GM23248 (cell line): ENCODE results near the gene AVL9. TPM values are rescaled to one million over a fixed set of nuclear protein-coding genes. Genes with fewer than 3 reads are reported as not detected.

Experiments used
- DNase-seq: peaks from one replicate; pipeline ENCODE4 v3.0.0-alpha.2; 2015
- H2AFZ ChIP-seq: fragments of 200-600 bp; sonication (generic); 2 replicates; pipeline ENCODE4 v1.6.1; 2016; ENCODE audit warnings: antibody characterized with exemption
- H3F3A ChIP-seq: fragments of 200-600 bp; sonication (generic); 2 replicates; pipeline ENCODE4 v1.6.1; 2016; ENCODE audit warnings: mild to moderate bottlenecking, antibody characterized with exemption, mixed run types; ENCODE audit not compliant: insufficient read depth
- H3K27ac ChIP-seq: fragments of 200-600 bp; sonication (generic); 2 replicates; pipeline ENCODE4 v1.5.1; 2016; ENCODE audit warnings: mild to moderate bottlenecking
- H3K27me3 ChIP-seq: fragments of 200-600 bp; sonication (generic); replicated peaks from 2 replicates; pipeline ENCODE4 v1.6.1; 2016; ENCODE audit warnings: mild to moderate bottlenecking; ENCODE audit not compliant: insufficient read depth
- H3K36me3 ChIP-seq: fragments of 200-600 bp; sonication (generic); 2 replicates; pipeline ENCODE4 v1.6.1; 2016; ENCODE audit warnings: low read depth, mild to moderate bottlenecking
- H3K4me1 ChIP-seq: fragments of 200-600 bp; sonication (generic); 2 replicates; pipeline ENCODE4 v1.6.1; 2016; ENCODE audit warnings: mild to moderate bottlenecking; ENCODE audit not compliant: insufficient read depth
- H3K4me2 ChIP-seq: fragments of 200-600 bp; sonication (generic); one replicate; pipeline ENCODE4 v1.6.1; 2016; ENCODE audit warnings: mild to moderate bottlenecking; ENCODE audit not compliant: unreplicated experiment
- H3K4me3 ChIP-seq: fragments of 200-600 bp; sonication (generic); 2 replicates; pipeline ENCODE4 v1.5.1; 2016; ENCODE audit warnings: mild to moderate bottlenecking
- H3K79me2 ChIP-seq: fragments of 200-600 bp; sonication (generic); 2 replicates; pipeline ENCODE4 v1.6.1; 2016; ENCODE audit warnings: mild to moderate bottlenecking; ENCODE audit not compliant: insufficient read depth
- H3K9ac ChIP-seq: fragments of 200-600 bp; sonication (generic); 2 replicates; pipeline ENCODE4 v1.6.1; 2016; ENCODE audit warnings: mild to moderate bottlenecking
- H3K9me2 ChIP-seq: fragments of 200-600 bp; sonication (generic); 2 replicates; pipeline ENCODE4 v1.6.1; 2016; ENCODE audit warnings: mixed run types, mild to moderate bottlenecking, moderate library complexity; ENCODE audit not compliant: insufficient read depth
- H3K9me3 ChIP-seq: fragments of 200-600 bp; sonication (generic); one replicate; pipeline ENCODE4 v1.6.1; 2017; ENCODE audit warnings: low read depth
- H4K20me1 ChIP-seq: fragments of 200-600 bp; sonication (generic); 2 replicates; pipeline ENCODE4 v1.6.0; 2016; ENCODE audit not compliant: insufficient read depth
- EZH2 ChIP-seq: fragments of 200-600 bp; sonication (generic); IDR thresholded peaks from 2 replicates; pipeline ENCODE4 v1.6.1; 2018; ENCODE audit warnings: antibody characterized with exemption, mild to moderate bottlenecking; ENCODE audit not compliant: insufficient read depth, poor library complexity, severe bottlenecking
- EZH2phosphoT487 ChIP-seq: fragments of 200-600 bp; sonication (generic); IDR thresholded peaks from 2 replicates; pipeline ENCODE4 v1.6.1; 2018; ENCODE audit warnings: antibody characterized with exemption, moderate library complexity, mild to moderate bottlenecking, low read depth; ENCODE audit not compliant: insufficient read depth
- WGBS, 2 experiments: methylation state at CpG; one replicate each; pipeline ENCODE4 v1.1.6; 2015 to 2017; ENCODE audit warnings: low lambda C conversion rate in 2 of 2, low coverage in 1 of 2; ENCODE audit errors: missing lambda C conversion rate in 2 of 2; 5-methylcytosine and 5-hydroxymethylcytosine counted together
- in situ Hi-C: fragments of 300-500 bp; cut with MboI; formaldehyde crosslinking; loops from 2 replicates; pipeline ENCODE4 v1.15.0; 2020
- polyA plus RNA-seq: library from polyadenylated mRNA; unstranded; fragments of >200 nt; fragmentation: Nextera tagmentation; extraction: Ambion mirVana; gene quantifications from 2 replicates; pipeline ENCODE4 v1.2.1, GENCODE V29; 2016
- total RNA-seq: library from RNA; depleted of rRNA; stranded (reverse); fragments of >200 nt; shearing (Covaris generic); gene quantifications from 2 replicates; pipeline ENCODE4 v1.2.3, GENCODE V29; 2014

AVL9 gene
- total and polyA plus RNA-seq, 2 experiments from 2014 or later: 5.1 to 12.0 TPM

- TF ChIP-seq EZH2phosphoT487: no peak
- no peak for TF ChIP-seq EZH2
- DNase-seq: no peak
- in situ Hi-C loops: no loop called here
- Histone ChIP-seq H3F3A (no peaks in the 10 kb centered on the region), H3K4me2 (no peak overlapping the region), H3K36me3 (no peaks in the 10 kb centered on the region), H3K27ac (no peak overlapping the region), H3K9ac (no peak overlapping the region), H3K4me1 (no peaks in the 10 kb centered on the region), H3K4me3 (no peak overlapping the region), H3K27me3 (no peaks in the 10 kb centered on the region), H4K20me1 (no peaks in the 10 kb centered on the region; the same call in 1 of the 2 replicates), H3K9me2 (no peaks in the 10 kb centered on the region), H3K9me3 (no peaks in the 10 kb centered on the region), H2AFZ (no peak overlapping the region), H3K79me2 (peaks cover 100% of the 10 kb centered on the region)
Observed at GRCh38 chr7:32524631-32525030, 29.3 kb downstream of the AVL9 start.

GRCh38 chr7:32525839-32526238, 30.6 kb downstream of the AVL9 start:
- no peaks in the 10 kb centered on the region for H3K9me3 ChIP-seq
- no peak overlapping the region for H3K9ac ChIP-seq
- H2AFZ ChIP-seq: no peak overlapping the region
- H3K4me3 ChIP-seq: no peak overlapping the region
- no peaks in the 10 kb centered on the region; the same call in 1 of the 2 replicates for H4K20me1 ChIP-seq
- no peak overlapping the region for H3K4me2 ChIP-seq
- H3F3A ChIP-seq: no peaks in the 10 kb centered on the region
- no peak for DNase-seq
- H3K27ac ChIP-seq: no peak overlapping the region
- TF ChIP-seq EZH2: no peak
- TF ChIP-seq EZH2phosphoT487: no peak
- no peaks in the 10 kb centered on the region for H3K36me3 ChIP-seq
- H3K27me3 ChIP-seq: no peaks in the 10 kb centered on the region
- WGBS, 2 experiments: 88% methylated on average over 4 of the region's 4 CpGs
- H3K4me1 ChIP-seq: no peaks in the 10 kb centered on the region
- H3K9me2 ChIP-seq: no peaks in the 10 kb centered on the region
- peaks cover 100% of the 10 kb centered on the region for H3K79me2 ChIP-seq
- in situ Hi-C loops: no loop called here

GRCh38 chr7:32531402-32531801, 36.1 kb downstream of the AVL9 start:
- no peak for DNase-seq
- no peak for TF ChIP-seq EZH2phosphoT487
- no peak for TF ChIP-seq EZH2
- Histone ChIP-seq H3K4me1 (peaks cover 2% of the 10 kb centered on the region; the same call in 1 of the 2 replicates), H3K4me3 (no peak overlapping the region), H4K20me1 (no peaks in the 10 kb centered on the region), H3K36me3 (0 out of 2 replicates have a peak, but pooled peaks cover 3% of the 10 kb centered on the region), H3K9me2 (no peaks in the 10 kb centered on the region), H3F3A (peaks cover 12% of the 10 kb centered on the region; the same call in 1 of the 2 replicates), H3K27ac (no peak overlapping the region), H3K4me2 (no peak overlapping the region), H3K27me3 (no peaks in the 10 kb centered on the region), H3K9ac (no peak overlapping the region), H3K9me3 (no peaks in the 10 kb centered on the region), H3K79me2 (peaks cover 100% of the 10 kb centered on the region), H2AFZ (no peak overlapping the region)
- 95 to 96% methylated on average over 13 of the region's 13 CpGs for WGBS, 2 experiments
- in situ Hi-C loops: no loop called here

- no peak overlapping the region for H3K27ac ChIP-seq
- H3K4me1 ChIP-seq: peaks cover 9% of the 10 kb centered on the region
- H3K9ac ChIP-seq: no peak overlapping the region
- no peak overlapping the region for H2AFZ ChIP-seq
- no peak overlapping the region for H3K4me3 ChIP-seq
- H3K79me2 ChIP-seq: peaks cover 100% of the 10 kb centered on the region
- H3K4me2 ChIP-seq: no peak overlapping the region
- no peaks in the 10 kb centered on the region for H4K20me1 ChIP-seq
- TF ChIP-seq EZH2: no peak
- no peak for TF ChIP-seq EZH2phosphoT487
- no peaks in the 10 kb centered on the region for H3K9me2 ChIP-seq
- in situ Hi-C loops: no loop called here
- 96 to 100% methylated on average over 3 of the region's 3 CpGs for WGBS, 2 experiments
- H3K27me3 ChIP-seq: no peaks in the 10 kb centered on the region
- H3F3A ChIP-seq: peaks cover 19% of the 10 kb centered on the region; the same call in 1 of the 2 replicates
- no peak for DNase-seq
- no peaks in the 10 kb centered on the region for H3K9me3 ChIP-seq
- H3K36me3 ChIP-seq: 0 out of 2 replicates have a peak, but pooled peaks cover 3% of the 10 kb centered on the region
Observed at GRCh38 chr7:32532086-32532485, 36.8 kb downstream of the AVL9 start.

- in situ Hi-C loops: no loop called here
- peaks cover 99% of the 10 kb centered on the region for H3K79me2 ChIP-seq
- H3K9ac ChIP-seq: no peak overlapping the region
Observed at GRCh38 chr7:32532716-32533115, 37.4 kb downstream of the AVL9 start.

More at GRCh38 chr7:32532716-32533115, 37.4 kb downstream of the AVL9 start:
- no peak overlapping the region for H2AFZ ChIP-seq
- H3K9me3 ChIP-seq: no peaks in the 10 kb centered on the region
- peaks cover 2% of the 10 kb centered on the region; the same call in 1 of the 2 replicates for H4K20me1 ChIP-seq
- peaks cover 9% of the 10 kb centered on the region for H3K4me1 ChIP-seq
- H3K4me2 ChIP-seq: no peak overlapping the region
- H3K9me2 ChIP-seq: no peaks in the 10 kb centered on the region
- H3F3A ChIP-seq: peaks cover 19% of the 10 kb centered on the region; the same call in 1 of the 2 replicates
- H3K4me3 ChIP-seq: no peak overlapping the region
- H3K27ac ChIP-seq: no peak overlapping the region
- TF ChIP-seq EZH2phosphoT487 (no peak), EZH2 (no peak)
- H3K27me3 ChIP-seq: no peaks in the 10 kb centered on the region
- WGBS, 2 experiments: 95 to 98% methylated on average over 5 of the region's 5 CpGs
- H3K36me3 ChIP-seq: 0 out of 2 replicates have a peak, but pooled peaks cover 3% of the 10 kb centered on the region
- no peak for DNase-seq
